OCI-LY1 (cell line): ENCODE measurements around the gene ARHGEF10L.

Source experiments
- H2AFZ ChIP-seq: fragments of 200-600 bp; sonication (generic), shearing (Covaris generic); 2 replicates; pipeline ENCODE4 v1.6.0; 2014; ENCODE audit warnings: antibody characterized with exemption, mild to moderate bottlenecking, low read length
- H3F3A ChIP-seq: fragments of 200-600 bp; sonication (generic), shearing (Covaris generic); 2 replicates; pipeline ENCODE4 v1.6.0; 2014; ENCODE audit warnings: mild to moderate bottlenecking, antibody characterized with exemption, low read length, moderate library complexity; ENCODE audit not compliant: insufficient read depth
- H3K27ac ChIP-seq: fragments of 200-600 bp; sonication (generic); 2 replicates; pipeline ENCODE4 v1.5.1; 2014; ENCODE audit warnings: low read length, mixed run types, mild to moderate bottlenecking, low read depth; ENCODE audit not compliant: poor library complexity, severe bottlenecking
- H3K27me3 ChIP-seq: fragments of 200-600 bp; sonication (generic); 2 replicates; pipeline ENCODE4 v1.6.0; 2014; ENCODE audit warnings: antibody characterized with exemption, mild to moderate bottlenecking, low read length, moderate library complexity; ENCODE audit not compliant: insufficient read depth
- H3K36me3 ChIP-seq: fragments of 200-600 bp; sonication (generic); 2 replicates; pipeline ENCODE4 v1.6.1; 2014; ENCODE audit warnings: mild to moderate bottlenecking, antibody characterized with exemption, low read length, moderate library complexity, mixed read lengths; ENCODE audit not compliant: insufficient read depth
- H3K4me1 ChIP-seq: fragments of 200-600 bp; sonication (generic); 2 replicates; pipeline ENCODE4 v1.5.1; 2014; ENCODE audit warnings: mild to moderate bottlenecking, low read length, moderate library complexity; ENCODE audit not compliant: insufficient read depth, severe bottlenecking
- H3K4me2 ChIP-seq: fragments of 200-600 bp; sonication (generic), shearing (Covaris generic); 2 replicates; pipeline ENCODE4 v1.6.1; 2014; ENCODE audit warnings: low read length
- H3K4me3 ChIP-seq: fragments of 200-600 bp; sonication (generic); 2 replicates; pipeline ENCODE4 v1.5.1; 2014; ENCODE audit warnings: low read length, low read depth, mild to moderate bottlenecking, mixed read lengths; ENCODE audit not compliant: poor library complexity, severe bottlenecking
- H3K79me2 ChIP-seq: fragments of 200-600 bp; shearing (Covaris generic); 2 replicates; pipeline ENCODE4 v1.6.1; 2016; ENCODE audit warnings: mixed run types, low read length, mixed read lengths; ENCODE audit not compliant: insufficient read depth
- H3K9ac ChIP-seq: fragments of 200-600 bp; sonication (generic), shearing (Covaris generic); 2 replicates; pipeline ENCODE4 v1.6.1; 2014; ENCODE audit warnings: mild to moderate bottlenecking, low read length, mixed read lengths
- H3K9me2 ChIP-seq: fragments of 200-600 bp; sonication (generic), shearing (Covaris generic); 2 replicates; pipeline ENCODE4 v1.6.1; 2014; ENCODE audit warnings: low read depth, mild to moderate bottlenecking, low read length, mixed read lengths
- H3K9me3 ChIP-seq: fragments of 200-600 bp; shearing (Covaris generic); 2 replicates; pipeline ENCODE4 v1.6.1; 2014; ENCODE audit warnings: low read length, mixed read lengths
- H4K20me1 ChIP-seq: fragments of 200-600 bp; sonication (generic), shearing (Covaris generic); 2 replicates; pipeline ENCODE4 v1.6.0; 2016; ENCODE audit warnings: mild to moderate bottlenecking, low read length; ENCODE audit not compliant: insufficient read depth
- CTCF ChIP-seq: fragments of 200-600 bp; sonication (generic), shearing (Covaris generic); IDR thresholded peaks from 2 replicates; pipeline ENCODE4 v1.5.1; 2017; ENCODE audit warnings: mild to moderate bottlenecking, antibody characterized with exemption, low read length, moderate library complexity, mixed read lengths
- EZH2 ChIP-seq: fragments of 200-600 bp; sonication (generic), shearing (Covaris generic); IDR thresholded peaks from 2 replicates; pipeline ENCODE4 v1.8.0; 2017; ENCODE audit warnings: borderline replicate concordance, mixed run types, mild to moderate bottlenecking, antibody characterized with exemption, low read length, moderate library complexity, mixed read lengths

Gene ARHGEF10L

GRCh38 chr1:17509363-17509762, 30.1 kb upstream of the ARHGEF10L start:
- no peaks in the 10 kb centered on the region for H3K9me2 ChIP-seq
- H3K27ac ChIP-seq, result no peak overlapping the region
- no peak overlapping the region for H3K9ac ChIP-seq
- H3K4me1 ChIP-seq, result no peaks in the 10 kb centered on the region
- no peaks in the 10 kb centered on the region for H3K27me3 ChIP-seq
- no peaks in the 10 kb centered on the region for H3K9me3 ChIP-seq
- no peak overlapping the region for H3K4me2 ChIP-seq
- H3K4me3 ChIP-seq, result no peak overlapping the region
- H3K36me3 ChIP-seq, result no peaks in the 10 kb centered on the region
- no peaks in the 10 kb centered on the region for H3K79me2 ChIP-seq
- TF ChIP-seq EZH2 (no peak), CTCF (no peak)
- H3F3A ChIP-seq, result no peaks in the 10 kb centered on the region
- H4K20me1 ChIP-seq, result no peaks in the 10 kb centered on the region
- no peak overlapping the region for H2AFZ ChIP-seq

- no peak overlapping the region for H3K27ac ChIP-seq
- H3K36me3 ChIP-seq, result no peaks in the 10 kb centered on the region
- H3K27me3 ChIP-seq, result no peaks in the 10 kb centered on the region
- H4K20me1 ChIP-seq, result no peaks in the 10 kb centered on the region
- H3K79me2 ChIP-seq, result no peaks in the 10 kb centered on the region
- no peak overlapping the region for H3K9ac ChIP-seq
- H3K4me3 ChIP-seq, result no peak overlapping the region
- no peaks in the 10 kb centered on the region for H3K9me3 ChIP-seq
- H3K4me2 ChIP-seq, result no peak overlapping the region
- no peaks in the 10 kb centered on the region for H3F3A ChIP-seq
- no peaks in the 10 kb centered on the region for H3K4me1 ChIP-seq
- TF ChIP-seq CTCF, result no peak
- H3K9me2 ChIP-seq, result no peaks in the 10 kb centered on the region
- no peak overlapping the region for H2AFZ ChIP-seq
Measured at GRCh38 chr1:17510138-17510537, 29.4 kb upstream of the ARHGEF10L start.

GRCh38 chr1:17511188-17511587, 28.3 kb upstream of the ARHGEF10L start:
- no peaks in the 10 kb centered on the region for H3K9me2 ChIP-seq
- H3F3A ChIP-seq, result no peaks in the 10 kb centered on the region
- H3K4me1 ChIP-seq, result no peaks in the 10 kb centered on the region
- no peak for TF ChIP-seq CTCF
- TF ChIP-seq EZH2, result no peak
- no peaks in the 10 kb centered on the region for H4K20me1 ChIP-seq
- H3K4me3 ChIP-seq, result no peak overlapping the region
- H3K79me2 ChIP-seq, result no peaks in the 10 kb centered on the region
- H3K27me3 ChIP-seq, result no peaks in the 10 kb centered on the region
- H3K36me3 ChIP-seq, result no peaks in the 10 kb centered on the region
- H2AFZ ChIP-seq, result no peak overlapping the region
- no peaks in the 10 kb centered on the region for H3K9me3 ChIP-seq
- no peak overlapping the region for H3K9ac ChIP-seq
- H3K4me2 ChIP-seq, result no peak overlapping the region
- no peak overlapping the region for H3K27ac ChIP-seq
